ENCODE data around the gene CLIP3. TPM values are rescaled to one million over a fixed set of nuclear protein-coding genes. Genes with fewer than 3 reads are reported as not detected.

Gene CLIP3
- total RNA-seq, 1 experiment from 2014 or later: 1.5 TPM

- no peak for TF ChIP-seq TCF7L2 (IDR thresholded peaks at IDR 0.05; ENCODE audit: borderline replicate concordance, extremely low read depth, insufficient read depth, insufficient read length)
- TF ChIP-seq ATF3 (IDR thresholded peaks at IDR 0.05): no peak
- no peak for TF ChIP-seq JUND (IDR thresholded peaks at IDR 0.05)
- no peak for TF ChIP-seq EZH2 (IDR thresholded peaks at IDR 0.05)
- TF ChIP-seq FOSL1 (IDR thresholded peaks at IDR 0.05; ENCODE audit: low read depth): no peak
These were observed 9.2 kb downstream of the CLIP3 start (continued) for GRCh38 chr19:36023432-36023831.

GRCh38 chr19:36019061-36019670, 13.5 kb downstream of the CLIP3 start:
- CTCF ChIA-PET: no interaction called here
- no peak for ATAC-seq
- H3K4me2 ChIP-seq (ENCODE audit: low read length): no peak overlapping the region

More at GRCh38 chr19:36019061-36019670, 13.5 kb downstream of the CLIP3 start:
- DNase-seq (ENCODE audit: low read depth, low spot score): no peak
- Histone ChIP-seq H3K9me2 (ENCODE audit: insufficient read depth) (no peaks in the 10 kb centered on the region), H3K36me3 (ENCODE audit: control insufficient read depth in 1 of 2, insufficient read depth in 2 of 2, low read length in 2 of 2) (peaks cover 0 to 22% of the 10 kb centered on the region in 2 experiments; a peak in 3 of 4 replicates), H3K27ac (ENCODE audit: low read depth, low read length) (no peak overlapping the region), H3K27me3 (ENCODE audit: insufficient read depth, low read length) (no peaks in the 10 kb centered on the region), H2AFZ (ENCODE audit: low read depth, low read length, poor library complexity, severe bottlenecking) (no peak overlapping the region), H3K4me3 (replicated peaks in 1 of 2; ENCODE audit: low read depth in 1 of 2, low read length in 2 of 2) (no peak overlapping the region), H3K9me3 (ENCODE audit: control insufficient read depth in 1 of 2, insufficient read depth in 1 of 2, low read depth in 1 of 2, low read length in 2 of 2) (no peaks in the 10 kb centered on the region), H3K4me1 (ENCODE audit: control insufficient read depth in 1 of 2, insufficient read depth in 2 of 2, low read length in 2 of 2) (peaks cover 7 to 9% of the 10 kb centered on the region in 2 experiments; a peak in 3 of 4 replicates), H4K20me1 (ENCODE audit: insufficient read depth) (no peaks in the 10 kb centered on the region), H3K79me2 (ENCODE audit: insufficient read depth, low read length) (peaks cover 13% of the 10 kb centered on the region), H3K9ac (ENCODE audit: low read length) (no peak overlapping the region)
- ChIA-PET RAD21 (ENCODE audit: low non-redundant PET in 1 of 2, low total read pairs in 2 of 2, uncharacterized antibody in 2 of 2, unreplicated experiment in 2 of 2) (no interaction called here), POLR2A (no interaction called here)
- TF ChIP-seq SP1 (IDR thresholded peaks at IDR 0.05; ENCODE audit: low read depth) (no peak), ZFX (IDR thresholded peaks at IDR 0.05) (no peak), REST (IDR thresholded peaks at IDR 0.05; ENCODE audit: low read depth) (no peak), RAD21 (IDR thresholded peaks at IDR 0.05; ENCODE audit: low read depth) (no peak), EGR1 (IDR thresholded peaks at IDR 0.05; ENCODE audit: low read depth) (no peak), POLR2AphosphoS5 (IDR thresholded peaks at IDR 0.05; ENCODE audit: low read depth, low read length) (no peak), FOSL1 (IDR thresholded peaks at IDR 0.05; ENCODE audit: low read depth) (no peak)
- TF ChIP-seq, protein P1, sequence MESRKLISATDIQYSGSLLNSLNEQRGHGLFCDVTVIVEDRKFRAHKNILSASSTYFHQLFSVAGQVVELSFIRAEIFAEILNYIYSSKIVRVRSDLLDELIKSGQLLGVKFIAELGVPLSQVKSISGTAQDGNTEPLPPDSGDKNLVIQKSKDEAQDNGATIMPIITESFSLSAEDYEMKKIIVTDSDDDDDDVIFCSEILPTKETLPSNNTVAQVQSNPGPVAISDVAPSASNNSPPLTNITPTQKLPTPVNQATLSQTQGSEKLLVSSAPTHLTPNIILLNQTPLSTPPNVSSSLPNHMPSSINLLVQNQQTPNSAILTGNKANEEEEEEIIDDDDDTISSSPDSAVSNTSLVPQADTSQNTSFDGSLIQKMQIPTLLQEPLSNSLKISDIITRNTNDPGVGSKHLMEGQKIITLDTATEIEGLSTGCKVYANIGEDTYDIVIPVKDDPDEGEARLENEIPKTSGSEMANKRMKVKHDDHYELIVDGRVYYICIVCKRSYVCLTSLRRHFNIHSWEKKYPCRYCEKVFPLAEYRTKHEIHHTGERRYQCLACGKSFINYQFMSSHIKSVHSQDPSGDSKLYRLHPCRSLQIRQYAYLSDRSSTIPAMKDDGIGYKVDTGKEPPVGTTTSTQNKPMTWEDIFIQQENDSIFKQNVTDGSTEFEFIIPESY (IDR thresholded peaks at IDR 0.05; ENCODE audit: extremely low read depth, insufficient replicate concordance, low read length): no peak
- TF ChIP-seq, protein P2, sequence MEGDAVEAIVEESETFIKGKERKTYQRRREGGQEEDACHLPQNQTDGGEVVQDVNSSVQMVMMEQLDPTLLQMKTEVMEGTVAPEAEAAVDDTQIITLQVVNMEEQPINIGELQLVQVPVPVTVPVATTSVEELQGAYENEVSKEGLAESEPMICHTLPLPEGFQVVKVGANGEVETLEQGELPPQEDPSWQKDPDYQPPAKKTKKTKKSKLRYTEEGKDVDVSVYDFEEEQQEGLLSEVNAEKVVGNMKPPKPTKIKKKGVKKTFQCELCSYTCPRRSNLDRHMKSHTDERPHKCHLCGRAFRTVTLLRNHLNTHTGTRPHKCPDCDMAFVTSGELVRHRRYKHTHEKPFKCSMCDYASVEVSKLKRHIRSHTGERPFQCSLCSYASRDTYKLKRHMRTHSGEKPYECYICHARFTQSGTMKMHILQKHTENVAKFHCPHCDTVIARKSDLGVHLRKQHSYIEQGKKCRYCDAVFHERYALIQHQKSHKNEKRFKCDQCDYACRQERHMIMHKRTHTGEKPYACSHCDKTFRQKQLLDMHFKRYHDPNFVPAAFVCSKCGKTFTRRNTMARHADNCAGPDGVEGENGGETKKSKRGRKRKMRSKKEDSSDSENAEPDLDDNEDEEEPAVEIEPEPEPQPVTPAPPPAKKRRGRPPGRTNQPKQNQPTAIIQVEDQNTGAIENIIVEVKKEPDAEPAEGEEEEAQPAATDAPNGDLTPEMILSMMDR (IDR thresholded peaks at IDR 0.05 in 2 of 3, conservative IDR thresholded peaks at IDR 0.05 in 1 of 3; ENCODE audit: borderline replicate concordance in 1 of 3, insufficient read depth in 1 of 3, low read depth in 2 of 3, low read length in 2 of 3): no peak
- intact Hi-C loops (cut with micrococcal nuclease): no loop called here
- BruUV-seq (replicated peaks): no TSS peak

Data from HCT116 (cell line).